ENCODE measurements around the gene FASN.
"Not testable (repeated sequence)": the region's sequence is repeated elsewhere in the genome, so short reads cannot be mapped to it uniquely, and the experiment has no call there.

Gene FASN

GRCh38 chr17:82098169-82098938 lies at the start of gene FASN:
TSS of gene FASN (minus strand) at chr17:82098236. CDS start at chr17:82096445, 1,791 bp downstream.
- DNase-seq (ENCODE audit: low spot score), result peak; percentile 93

GRCh38 chr17:82146663-82147654 lies 48.9 kb upstream of the FASN start:
- DNase-seq (ENCODE audit: low spot score), result no peak

- no peak for DNase-seq (ENCODE audit: low spot score)
Measured at GRCh38 chr17:82145550-82146155, 47.6 kb upstream of the FASN start.

- no peak for DNase-seq (ENCODE audit: low spot score)
Measured at GRCh38 chr17:82143333-82143732, 45.3 kb upstream of the FASN start.

- not testable (repeated sequence) for DNase-seq (ENCODE audit: low spot score)
Measured at GRCh38 chr17:82139961-82140360, 41.9 kb upstream of the FASN start.

- DNase-seq (ENCODE audit: low spot score), result no peak
Measured at GRCh38 chr17:82138511-82138992, 40.5 kb upstream of the FASN start.

- no peak for DNase-seq (ENCODE audit: low spot score)
Measured at GRCh38 chr17:82134101-82134500, 36.1 kb upstream of the FASN start.

DNA sequence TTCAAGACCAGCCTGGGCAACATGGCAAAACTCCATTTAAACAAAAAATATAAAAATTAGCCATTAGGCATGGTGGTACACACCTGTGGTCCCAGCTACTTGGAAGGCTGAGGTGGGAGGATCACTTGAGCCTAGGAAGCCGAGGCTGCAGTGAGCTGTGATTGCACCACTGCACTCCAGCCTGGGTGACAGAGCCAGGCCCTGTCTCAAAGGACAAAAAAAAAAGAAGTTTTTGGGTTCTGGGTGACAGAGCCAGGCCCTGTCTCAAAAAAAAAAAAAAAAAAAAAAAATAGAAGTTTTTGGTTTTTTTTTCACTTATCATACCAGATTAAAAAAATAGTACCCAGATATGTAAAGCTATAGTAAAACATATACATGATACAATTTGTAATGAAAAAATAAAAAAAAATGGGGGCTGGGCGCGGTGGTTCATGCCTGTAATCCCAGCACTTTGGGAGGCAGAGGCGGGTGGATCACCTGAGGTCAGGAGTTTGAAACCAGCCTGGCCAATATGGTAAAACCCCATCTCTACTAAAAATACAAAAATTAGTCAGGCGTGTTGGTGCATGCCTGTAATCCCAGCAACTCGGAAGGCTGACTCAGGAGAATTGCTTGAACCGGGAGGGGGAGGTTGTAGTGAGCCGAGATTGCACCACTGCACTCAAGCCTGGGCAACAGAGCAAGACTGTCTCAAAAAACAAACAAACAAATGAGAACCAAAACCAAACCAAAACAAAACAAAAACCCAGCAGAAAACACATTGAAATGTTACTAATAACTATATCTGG lies 35.3 kb upstream of the FASN start:
- DNase-seq (ENCODE audit: low spot score), result not testable (repeated sequence)

DNA sequence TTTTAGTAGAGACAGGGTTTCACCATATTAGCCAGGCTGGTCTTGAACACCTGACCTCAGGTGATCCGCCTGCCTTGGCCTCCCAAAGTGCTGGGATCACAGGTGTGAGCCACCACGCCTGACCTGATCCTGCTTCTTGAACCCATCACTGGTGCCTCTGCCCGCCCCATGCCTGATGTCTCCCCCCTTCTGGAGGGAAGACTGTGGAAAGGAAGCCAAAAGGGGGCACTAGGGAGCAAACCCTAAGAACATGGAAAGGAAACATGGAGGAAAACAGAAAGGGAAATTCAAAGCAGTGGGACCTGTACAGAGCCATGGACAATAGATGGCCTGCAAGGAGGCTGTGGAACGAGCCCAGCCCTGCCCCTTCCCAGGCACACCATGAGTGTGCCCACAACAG lies 31.1 kb upstream of the FASN start:
- DNase-seq (ENCODE audit: low spot score), result no peak

DNA sequence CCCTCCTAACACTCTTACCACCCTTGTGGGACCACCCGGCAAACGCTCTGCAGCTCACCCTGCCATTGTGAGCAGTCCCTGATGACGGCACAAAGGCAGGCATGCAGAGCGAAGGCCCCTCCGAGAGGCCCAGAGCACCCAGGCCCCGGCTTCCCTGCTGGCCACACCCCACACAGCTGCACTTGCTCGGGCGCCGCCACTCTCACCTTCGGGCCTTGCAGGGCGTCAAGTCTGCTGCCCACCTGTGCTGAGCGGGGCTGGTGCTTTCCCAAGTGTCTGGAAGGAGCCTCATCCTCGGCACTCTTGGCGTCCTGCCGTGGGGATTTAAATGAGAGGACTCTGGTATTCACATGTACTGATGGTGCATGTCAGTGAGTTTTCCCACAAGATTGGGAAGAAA lies 30.3 kb upstream of the FASN start:
- DNase-seq (ENCODE audit: low spot score), result no peak

GRCh38 chr17:82127704-82128103 lies 29.7 kb upstream of the FASN start:
- DNase-seq (ENCODE audit: low spot score), result no peak

DNA sequence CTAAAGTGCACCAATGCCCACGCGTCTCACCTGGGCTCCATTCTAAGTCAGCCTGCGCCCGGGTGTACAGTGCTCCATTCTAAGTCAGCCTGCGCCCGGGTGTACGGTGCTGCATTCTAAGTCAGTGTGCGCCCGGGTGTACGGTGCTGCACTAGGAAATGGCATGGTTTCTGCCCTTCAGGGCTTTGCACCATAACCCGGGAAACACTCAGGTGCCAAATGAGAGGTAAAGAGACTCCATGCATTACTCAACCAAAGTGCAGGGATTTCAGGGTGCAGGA lies 29.2 kb upstream of the FASN start:
- no peak for DNase-seq (ENCODE audit: low spot score)

- DNase-seq (ENCODE audit: low spot score), result no peak
Measured at GRCh38 chr17:82126556-82127314, 28.7 kb upstream of the FASN start.

DNA sequence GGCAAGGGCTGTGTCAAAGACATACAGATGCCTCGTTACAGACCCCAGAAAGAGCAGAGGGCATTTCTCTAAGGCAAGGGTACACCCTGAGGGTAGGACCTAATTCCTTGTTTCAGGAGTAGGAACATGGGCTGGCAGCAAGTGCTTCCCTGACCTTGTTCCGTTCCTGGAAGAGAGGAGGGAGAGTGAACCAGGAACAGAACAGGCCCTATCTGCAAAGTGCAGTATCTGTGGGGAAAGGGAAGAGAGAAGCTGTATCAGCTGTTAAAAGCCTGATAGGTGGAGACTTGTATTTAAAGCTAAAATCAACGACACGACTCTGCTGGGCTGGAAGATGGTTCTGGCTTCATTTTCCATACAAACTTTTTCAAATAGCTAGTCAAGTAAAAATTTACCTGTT lies 26.1 kb upstream of the FASN start:
- no peak for DNase-seq (ENCODE audit: low spot score)

- DNase-seq (ENCODE audit: low spot score), result no peak
Measured at GRCh38 chr17:82121660-82122629, 23.9 kb upstream of the FASN start.

- no peak for DNase-seq (ENCODE audit: low spot score)
Measured at GRCh38 chr17:82121246-82121645, 23.2 kb upstream of the FASN start.

DNA sequence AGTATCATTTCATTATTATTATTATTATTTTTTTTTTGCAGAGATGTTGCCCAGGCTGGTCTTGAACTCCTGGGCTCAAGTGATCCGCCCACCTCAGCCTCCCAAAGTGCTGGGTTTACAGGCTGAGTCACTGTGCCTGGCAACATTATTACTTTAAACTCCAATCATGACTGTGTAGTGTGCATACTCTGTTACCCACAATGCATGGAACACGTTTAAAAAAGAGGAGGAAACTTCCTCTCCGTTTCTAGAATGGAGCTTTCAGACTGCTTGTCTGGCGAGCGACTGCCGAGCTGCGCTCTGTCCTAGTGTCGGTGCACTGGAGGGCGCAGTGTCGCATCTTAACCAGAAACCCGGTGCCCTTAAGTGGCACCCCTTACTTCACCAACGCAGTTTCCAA lies 22.1 kb upstream of the FASN start:
- DNase-seq (ENCODE audit: low spot score), result no peak

DNA sequence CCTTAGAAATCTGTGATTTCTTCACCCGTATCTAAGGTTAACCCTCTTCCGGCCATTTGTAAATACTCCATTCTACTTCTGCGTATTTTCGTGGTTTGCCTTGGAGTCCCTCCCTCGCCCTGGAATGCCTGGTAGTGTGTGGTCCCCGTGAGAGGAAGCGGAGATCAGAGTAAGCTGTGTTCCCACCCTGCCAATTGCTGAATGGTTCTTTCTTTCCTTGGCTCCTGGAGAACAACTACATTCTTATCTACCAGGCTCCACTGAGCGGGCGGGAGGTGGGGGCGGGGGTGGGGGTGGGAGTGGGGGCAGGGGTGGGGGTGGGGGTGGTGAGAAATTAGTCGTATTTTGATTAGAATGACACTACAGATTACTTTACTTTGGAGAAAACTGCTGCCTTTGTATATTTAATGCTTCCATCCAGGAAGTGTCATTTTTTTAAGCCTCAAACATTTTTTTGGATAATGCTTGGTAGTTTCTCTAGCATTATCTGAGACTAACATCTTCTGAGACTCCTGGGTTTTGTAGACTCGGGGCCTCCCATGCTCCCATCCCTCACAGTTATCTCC lies 20.9 kb upstream of the FASN start:
- DNase-seq (ENCODE audit: low spot score), result no peak

DNA sequence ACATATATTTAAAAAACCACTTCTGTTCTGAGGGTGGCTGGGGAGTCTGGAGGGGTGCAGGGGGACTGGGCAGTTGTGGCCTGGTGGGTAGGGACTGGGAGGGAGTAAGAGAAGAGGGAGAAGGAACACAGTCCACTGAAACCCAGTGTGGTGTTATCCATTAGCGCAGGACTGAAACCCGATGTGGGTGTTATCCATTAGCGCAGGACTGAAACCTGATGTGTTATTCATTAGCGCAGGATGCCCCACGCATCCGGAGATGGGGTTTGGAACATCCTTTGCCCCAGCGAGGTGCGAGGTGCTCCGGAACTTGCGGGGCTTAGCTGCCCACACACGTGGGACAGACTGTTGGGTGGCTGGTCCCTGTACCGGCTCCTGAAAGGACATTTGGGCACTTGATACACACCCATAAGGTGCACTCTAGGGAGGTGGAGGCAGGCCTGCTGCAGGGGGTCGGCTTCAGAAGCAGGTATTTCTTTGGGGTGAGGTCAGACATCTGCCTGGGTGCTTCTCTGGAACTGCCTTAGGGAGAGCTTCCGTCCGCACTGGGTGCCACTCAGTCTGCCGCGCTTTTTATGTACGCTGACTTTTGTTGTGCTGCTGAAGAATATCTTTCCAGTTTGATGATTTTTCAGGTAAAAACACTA lies 20.3 kb upstream of the FASN start:
- DNase-seq (ENCODE audit: low spot score), result no peak
